Heart left ventricle (tissue), 13 donors: ENCODE measurements around the gene LOC101059915.
"Not testable (repeated sequence)": the region's sequence is repeated elsewhere in the genome, so short reads cannot be mapped to it uniquely, and the experiment has no call there.

Experiments used
- CTCF ChIP-seq, 12 donors: fragments of 200-600 bp; sonication (generic) in 4 of 12; IDR thresholded peaks; one replicate each; pipeline versions ENCODE4 v1.5.0 to v1.8.0; 2018 to 2022; ENCODE audit warnings: antibody characterized with exemption in 12 of 12, mild to moderate bottlenecking in 5 of 12
- POLR2A ChIP-seq, 2 donors: fragments of 450-650 bp; IDR thresholded peaks; one replicate each; pipeline ENCODE4 v1.6.1; 2017; ENCODE audit warnings: antibody characterized with exemption in 2 of 2, mild to moderate bottlenecking in 2 of 2, moderate library complexity in 2 of 2
- donor health status: ischemic (EF 13 %, LVEDD 7.1; RV severe dilation, severe dysfunction).
- donor health status: DM: no; HTN: yes; CAD: no.
- donor health status: DM: no; HTN: no; CAD: no.
- donor health status: ischemic (EF 25% LVEDD 6.9; RV normal size, moderate dysfunction).
- donor health status: ischemic (EF 25% LVEDD 5.7; RV mildly dilated, moderate dysfunction).
- donor health status: ischemic (EF 35%, LVEDD 5.7; RV mildly dilated, moderate dysfunction).
- donor health status: nonischemic (EF 11% LVEDD 7.7; RV severe dilation, severe dysfunction).
- donor health status: DM: yes; HTN: yes; CAD: no.
- donor health status: PGD.
- donor health status: ischemic (EF 29% LVEDD 5.4; RV normal size, mild dysfunction).
- donor health status: nonischemic (EF 23%, LVEDD 6.1; RV moderate dilation, normal function).

GRCh38 chrX:71697466-71698298, 30.3 kb downstream of the LOC101059915 start:
- TF ChIP-seq CTCF, POLR2A (IDR thresholded peaks at IDR 0.05): not testable (repeated sequence)
